Fibroblast of skin of left quadriceps (primary cell): ENCODE data around the gene ABCD4.
A peak's percentile ranks its signal among the peaks of the same experiment; 100 is the strongest.
"Not testable (repeated sequence)": the region's sequence is repeated elsewhere in the genome, so short reads cannot be mapped to it uniquely, and the experiment has no call there.

ENCODE experiments used
- DNase-seq, 2 experiments: peaks; one replicate each; pipeline ENCODE4 v3.0.0-alpha.2; 2013; ENCODE audit warnings: low read depth in 2 of 2

Gene ABCD4

DNA sequence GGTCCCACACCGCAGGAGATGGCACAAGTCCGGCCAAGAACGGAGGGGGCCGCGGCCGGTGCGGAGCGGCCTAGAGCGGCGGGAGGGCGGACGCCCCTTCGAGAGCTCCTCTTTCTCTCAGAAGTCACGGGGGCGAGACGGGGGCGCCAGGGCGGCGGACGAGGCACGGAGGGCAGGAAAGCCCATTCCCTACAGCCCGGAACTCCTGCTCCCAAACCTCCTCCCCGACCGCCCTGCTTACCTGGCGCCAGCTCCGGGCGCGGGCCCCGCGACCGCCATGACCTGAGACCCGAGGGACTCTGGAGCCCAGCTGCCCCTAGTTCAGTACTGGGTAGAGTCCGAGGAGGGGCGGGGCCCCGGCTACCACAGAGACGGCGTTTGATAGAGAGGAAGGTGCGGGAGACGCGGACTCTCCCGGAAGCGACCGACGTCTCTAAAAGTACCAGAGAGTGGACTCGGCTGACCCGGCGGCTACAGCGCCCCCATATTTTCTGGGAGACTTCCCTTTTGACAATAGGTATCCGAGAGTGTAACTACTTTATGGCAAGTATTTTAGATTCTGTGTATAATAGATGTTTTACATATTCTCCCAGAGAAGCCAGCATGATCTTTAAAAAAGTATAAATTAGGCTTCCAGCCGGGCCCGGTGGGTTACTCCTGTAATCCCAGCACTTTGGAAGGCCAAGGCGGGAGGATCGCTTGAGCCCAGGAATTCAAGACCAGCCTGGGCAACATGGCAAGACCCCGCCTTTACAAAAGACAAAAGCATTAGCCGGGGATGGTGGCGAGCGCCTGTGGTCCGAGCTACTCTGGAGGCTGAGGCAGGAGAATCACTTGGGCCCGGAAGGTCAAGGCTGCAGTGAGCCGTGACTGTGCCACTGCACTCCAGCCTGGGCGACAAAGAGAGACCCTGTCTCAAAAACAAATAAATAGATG lies at the start of gene ABCD4:
ABCD4 (minus strand) TSS at position 301 of the 936 bp plus-strand sequence; CDS start at position 279, 22 bp downstream.
- peak; percentile 80 for DNase-seq

DNA sequence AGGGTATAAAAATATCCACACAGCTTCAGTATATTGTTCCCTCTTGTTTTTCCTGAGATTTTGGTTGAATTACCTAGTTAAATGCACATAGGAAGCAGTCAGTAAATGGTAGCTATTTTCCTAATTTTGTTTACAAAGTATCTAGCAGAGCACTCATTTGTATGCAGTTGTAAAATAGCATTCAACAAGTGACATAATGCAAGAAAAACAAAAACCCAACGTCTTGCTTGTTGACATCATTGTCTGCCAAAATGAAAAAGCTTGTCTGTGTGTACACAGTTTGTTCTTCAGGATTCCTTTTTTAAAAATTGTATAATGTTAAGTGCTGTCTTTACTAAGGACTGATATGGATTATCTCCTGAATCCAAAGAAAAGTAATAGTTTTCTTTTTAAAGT lies 48.2 kb upstream of the ABCD4 start:
- no peak for DNase-seq

DNA sequence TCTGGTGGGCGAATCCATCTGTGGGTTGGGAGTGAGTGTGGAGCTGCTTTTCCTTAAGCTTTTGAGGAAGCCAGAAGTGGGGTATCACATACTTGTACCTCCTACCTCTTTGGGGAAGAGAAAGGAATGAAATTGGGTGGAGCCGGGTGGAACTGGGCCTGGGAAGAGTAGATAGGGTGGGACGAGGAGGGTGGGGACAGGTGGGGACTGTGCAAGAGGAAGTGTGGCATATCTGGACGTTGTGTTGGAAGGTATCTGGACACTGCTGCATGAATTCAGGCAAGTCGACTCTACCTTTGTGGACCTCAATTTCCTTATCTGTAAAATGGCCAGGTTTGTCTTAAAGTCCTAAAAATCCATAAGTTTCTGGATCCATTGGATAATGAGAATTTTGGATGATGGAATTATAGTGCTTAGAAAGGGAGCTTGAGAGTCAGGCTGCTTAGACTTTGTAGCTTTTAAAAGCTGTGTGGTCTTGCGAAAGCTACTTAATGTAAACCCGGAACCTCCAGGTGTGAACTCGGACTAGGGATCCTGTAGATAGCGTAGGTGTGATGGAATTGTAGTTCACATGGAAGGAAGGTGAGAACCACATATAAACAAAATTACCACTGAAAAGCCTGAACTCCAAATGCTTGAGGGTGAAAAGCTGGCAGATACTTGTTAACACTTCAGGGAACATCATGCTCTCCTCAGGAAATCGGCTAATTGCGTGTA lies 47.6 kb upstream of the ABCD4 start:
- no peak for DNase-seq

DNA sequence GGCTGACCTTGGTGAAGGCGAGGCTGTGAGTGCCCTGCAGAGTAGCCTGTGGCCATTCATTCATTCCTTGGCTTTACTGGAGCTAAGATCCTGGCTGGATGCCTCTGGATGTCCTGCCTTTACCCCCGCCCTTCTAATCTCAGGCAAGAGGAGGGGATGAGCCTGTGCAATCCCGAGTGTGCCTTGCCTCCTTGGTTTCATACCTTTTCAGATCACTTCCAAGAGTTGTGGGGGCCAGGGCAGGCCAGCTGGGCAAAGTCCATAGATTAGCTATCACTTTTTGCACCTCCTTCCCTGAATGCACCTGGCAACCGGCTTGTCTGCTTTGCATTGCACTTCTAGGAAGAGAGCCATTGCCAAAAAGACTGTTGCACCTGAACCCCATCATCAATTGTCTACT lies 47.0 kb upstream of the ABCD4 start:
- DNase-seq, result no peak

DNA sequence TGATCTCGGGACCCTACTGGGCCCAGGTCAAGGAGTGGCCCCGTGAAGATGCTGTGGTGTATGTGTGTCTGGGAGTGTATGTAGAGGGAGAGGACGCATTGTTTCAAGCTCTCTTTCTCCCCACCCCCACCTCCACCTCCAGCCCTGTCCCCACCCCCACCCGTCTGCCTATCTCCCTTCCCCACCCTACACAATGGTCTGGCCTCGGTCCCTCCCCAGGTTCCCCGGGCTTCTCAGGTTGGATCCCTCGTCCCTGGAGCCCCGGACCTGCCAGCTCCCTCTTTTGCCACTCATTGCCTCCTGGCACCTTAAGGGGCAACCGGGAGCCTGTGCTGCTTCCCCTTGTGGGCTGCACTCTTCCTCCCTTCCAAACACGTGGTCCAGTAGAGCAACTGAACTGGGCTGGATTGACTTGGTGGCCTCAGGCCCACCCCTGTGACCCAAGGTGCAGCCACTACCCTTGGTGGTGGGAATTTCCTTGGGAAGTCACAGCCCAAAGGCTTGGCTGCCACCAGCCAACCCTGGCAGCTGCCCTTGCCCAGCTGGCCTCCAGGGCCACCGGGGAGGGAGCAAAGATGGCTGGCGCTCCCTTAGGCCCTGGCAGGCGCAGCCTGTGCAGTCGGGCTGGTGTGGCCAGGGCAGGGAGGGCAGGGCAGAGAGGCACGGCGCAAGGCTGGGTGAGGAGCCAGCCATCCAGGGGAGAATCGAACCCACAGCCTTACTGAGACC lies 46.2 kb upstream of the ABCD4 start:
- DNase-seq, result no peak

- DNase-seq, result no peak
Observed at GRCh38 chr14:74348241-74348734, 45.6 kb upstream of the ABCD4 start, which contains the start of gene VRTN. TSS of gene VRTN (plus strand) at chr14:74348471. CDS start at chr14:74356784, 8,313 bp downstream.

DNA sequence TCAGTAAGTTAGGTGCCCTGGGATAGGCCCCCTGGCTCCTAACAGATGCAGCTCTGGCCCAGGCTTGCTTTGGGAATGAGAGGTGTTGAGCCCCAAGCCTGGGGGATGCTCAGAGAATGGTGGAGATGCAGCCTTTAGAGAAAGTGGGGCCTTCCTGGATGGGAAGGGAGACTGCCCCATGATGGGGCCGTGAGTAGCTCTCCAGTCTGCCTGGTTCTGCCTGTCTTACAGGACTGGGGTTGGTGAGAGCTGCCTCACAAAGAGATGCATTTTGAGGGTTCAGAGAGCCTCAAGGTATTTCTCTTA lies 45.0 kb upstream of the ABCD4 start:
- DNase-seq, result no peak

GRCh38 chr14:74347097-74347794 lies 44.5 kb upstream of the ABCD4 start:
- DNase-seq, result no peak

- DNase-seq, result no peak
Observed at GRCh38 chr14:74346341-74346740, 43.6 kb upstream of the ABCD4 start.

- peak; percentile 69 for DNase-seq
Observed at GRCh38 chr14:74333909-74334308, 31.2 kb upstream of the ABCD4 start.

DNA sequence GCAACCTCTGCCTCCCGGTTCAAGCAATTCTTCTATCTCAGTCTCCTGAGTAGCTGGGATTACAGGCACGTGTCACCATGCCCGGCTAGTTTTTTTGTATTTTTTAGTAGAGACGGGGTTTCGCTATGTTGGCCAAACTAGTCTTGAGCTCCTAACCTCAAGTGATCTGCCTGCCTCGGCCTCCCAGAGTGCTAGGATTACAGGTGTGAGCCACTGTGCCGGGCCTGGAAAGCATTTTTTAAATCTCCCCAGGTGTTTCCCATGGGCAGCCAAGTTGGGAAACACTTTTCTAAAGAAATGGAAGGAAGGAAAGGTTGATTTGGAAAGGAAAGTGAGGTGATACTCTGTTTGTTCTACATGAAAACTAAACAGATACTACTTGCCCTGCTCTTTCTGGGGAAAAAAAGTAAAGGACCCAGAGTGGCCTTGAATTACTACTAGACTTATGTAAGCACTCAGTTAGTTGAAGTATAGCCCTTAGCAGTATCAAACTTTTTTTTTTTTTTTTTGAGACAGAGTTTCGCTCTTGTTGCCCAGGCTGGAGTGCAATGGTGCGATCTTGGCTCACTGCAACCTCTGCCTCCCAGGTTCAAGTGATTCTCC lies 27.3 kb upstream of the ABCD4 start:
- not testable (repeated sequence) for DNase-seq

- DNase-seq, result no peak
Observed at GRCh38 chr14:74326369-74327152, 23.8 kb upstream of the ABCD4 start.

DNA sequence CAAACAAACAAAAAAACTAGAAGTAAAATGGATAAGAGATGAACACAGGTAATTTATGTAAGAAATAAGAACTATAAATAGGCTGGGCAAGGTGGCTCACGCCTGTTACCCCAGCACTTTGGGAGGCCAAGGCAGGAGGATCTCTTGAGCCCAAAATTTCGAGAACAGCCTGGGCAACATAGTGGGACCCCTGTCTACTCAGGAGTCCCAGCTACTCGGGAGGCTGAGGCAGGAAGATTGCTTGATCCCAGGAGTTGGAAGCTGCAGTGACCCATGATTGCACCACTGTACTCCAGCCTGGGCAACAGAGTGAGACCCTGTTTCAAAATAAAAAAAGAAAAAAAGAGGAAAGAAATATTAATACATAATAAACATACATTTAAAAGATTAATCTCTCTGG lies 22.7 kb upstream of the ABCD4 start:
- no peak for DNase-seq

DNA sequence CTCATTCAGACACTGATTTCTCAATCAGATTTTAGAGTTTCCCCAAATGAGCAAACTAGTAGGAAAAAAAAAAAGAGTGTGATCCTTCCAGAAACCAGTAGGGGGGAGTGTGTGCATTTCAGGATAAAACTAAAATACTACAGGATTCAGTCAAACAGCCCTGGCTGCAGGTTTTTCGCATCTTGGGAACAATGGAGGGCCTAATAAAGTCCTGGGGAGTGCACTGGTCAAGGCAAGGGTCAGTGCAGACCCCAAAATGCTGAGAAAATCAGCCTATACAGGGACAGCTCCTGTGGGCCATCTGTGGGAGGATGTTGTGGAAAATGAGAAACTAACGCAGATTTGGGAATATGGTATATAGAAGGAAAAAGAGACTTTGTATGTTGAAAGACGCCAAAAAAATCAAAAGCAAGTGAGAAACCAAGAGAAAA lies 22.2 kb upstream of the ABCD4 start:
- DNase-seq, result peak; percentile 7 to 16

DNA sequence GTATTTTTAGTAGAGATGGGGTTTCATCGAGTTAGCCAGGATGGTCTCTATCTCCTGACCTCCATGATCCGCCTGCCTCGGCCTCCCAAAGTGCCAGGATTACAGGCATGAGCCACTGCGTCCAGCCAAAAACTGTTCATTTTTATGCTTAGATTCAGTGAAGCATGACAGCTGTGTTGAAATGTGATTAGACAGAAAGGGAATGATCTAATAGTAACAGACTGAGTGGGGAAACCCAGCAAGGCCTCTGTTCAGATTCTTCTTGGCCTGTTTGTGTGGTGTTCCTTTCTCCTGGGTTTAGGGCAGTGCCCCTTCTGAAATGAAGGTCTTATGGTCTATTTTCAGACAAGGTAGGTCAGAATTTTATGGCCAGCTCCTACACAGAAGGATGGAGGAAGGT lies 11.8 kb upstream of the ABCD4 start:
- no peak for DNase-seq

- DNase-seq, result no peak
Observed at GRCh38 chr14:74313601-74314000, 10.9 kb upstream of the ABCD4 start.

- no peak for DNase-seq
Observed at GRCh38 chr14:74312161-74312560, 9.4 kb upstream of the ABCD4 start.

DNA sequence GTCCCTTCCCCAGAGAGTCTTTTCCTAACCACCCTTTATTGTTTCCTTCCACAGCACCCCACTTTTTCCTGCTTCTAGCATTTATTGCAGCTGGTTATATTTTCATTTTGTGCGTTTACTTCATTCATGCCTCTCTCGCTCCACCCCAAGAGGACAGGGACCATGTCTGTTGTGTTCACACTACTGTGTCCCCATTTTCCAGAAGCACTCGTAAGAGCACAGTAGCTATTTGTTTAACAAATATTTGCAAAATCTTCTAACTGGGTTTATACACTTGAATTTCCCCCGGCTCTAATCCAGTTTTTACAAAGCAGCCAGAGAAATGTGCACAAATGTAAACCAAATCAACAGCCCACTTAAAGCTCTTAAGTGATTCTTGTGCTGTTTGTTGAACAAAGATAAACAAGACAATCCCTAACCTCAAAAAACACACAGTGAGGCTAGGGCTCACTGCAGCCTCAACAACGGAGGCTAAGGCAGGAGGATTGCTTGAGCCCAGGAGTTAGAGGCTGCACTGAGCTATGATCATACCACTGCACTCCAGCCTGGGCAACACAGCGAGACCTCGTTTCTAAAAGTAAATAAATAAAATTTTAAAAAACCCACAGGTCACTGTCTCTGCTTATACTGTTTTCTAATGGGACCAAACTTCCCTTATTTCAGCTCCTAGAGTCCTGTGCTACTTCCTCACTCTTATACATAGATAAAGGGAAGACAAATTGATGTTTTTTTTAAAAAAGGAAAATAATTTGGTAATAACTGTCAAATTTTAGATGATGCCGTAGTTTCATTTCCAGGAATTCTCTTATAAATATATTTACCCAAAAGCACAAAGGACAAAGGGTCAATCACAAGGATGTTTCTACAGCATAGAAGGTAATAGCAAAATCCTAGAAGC lies 6.6 kb upstream of the ABCD4 start:
- DNase-seq, result no peak

DNA sequence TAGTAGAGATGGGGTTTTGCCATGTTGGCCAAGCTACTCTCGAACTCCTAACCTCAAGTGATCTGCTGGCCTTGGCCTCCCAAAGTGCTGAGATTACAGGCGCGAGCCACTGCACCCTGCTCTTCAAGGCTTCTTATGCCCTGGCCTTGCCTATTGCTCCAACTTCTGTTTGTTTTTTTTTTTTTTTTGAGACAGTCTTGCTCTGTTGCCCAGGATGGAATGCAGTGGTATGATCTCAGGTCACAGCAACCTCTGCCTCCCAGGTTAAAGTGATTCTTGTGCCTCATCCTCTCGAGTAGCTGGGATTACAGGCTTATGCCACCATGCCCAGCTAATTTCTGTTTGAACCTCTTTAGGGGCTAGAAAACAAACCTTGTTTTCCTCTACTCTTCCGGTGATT lies 6.0 kb upstream of the ABCD4 start:
- DNase-seq, result no peak
